Fibroblast of skin of right biceps (primary cell): ENCODE measurements around the gene SEMA5B.

Experiments used
- DNase-seq: peaks from one replicate; pipeline ENCODE4 v3.0.0-alpha.2; 2013

SEMA5B gene

DNA sequence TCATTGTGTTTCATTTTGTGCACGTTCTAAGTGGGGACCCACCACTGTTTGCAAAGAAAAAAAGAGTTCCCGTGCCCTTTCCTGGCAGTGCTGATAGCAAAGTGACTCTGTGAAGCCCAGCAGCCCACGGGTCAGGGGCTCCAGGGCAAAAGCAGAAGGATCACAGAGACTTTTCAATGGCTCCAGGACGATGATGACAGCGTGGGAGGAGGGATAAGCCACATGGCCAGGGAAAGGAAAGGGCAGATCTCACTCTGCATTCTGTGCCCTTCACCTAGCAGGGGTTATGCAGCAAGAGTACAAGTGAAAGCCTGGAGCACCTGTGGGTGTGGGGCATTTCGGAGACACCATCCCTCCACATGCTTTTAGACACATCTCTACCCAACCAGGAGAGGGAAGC is 35.4 kb downstream of the SEMA5B start:
- DNase-seq = no peak

DNA sequence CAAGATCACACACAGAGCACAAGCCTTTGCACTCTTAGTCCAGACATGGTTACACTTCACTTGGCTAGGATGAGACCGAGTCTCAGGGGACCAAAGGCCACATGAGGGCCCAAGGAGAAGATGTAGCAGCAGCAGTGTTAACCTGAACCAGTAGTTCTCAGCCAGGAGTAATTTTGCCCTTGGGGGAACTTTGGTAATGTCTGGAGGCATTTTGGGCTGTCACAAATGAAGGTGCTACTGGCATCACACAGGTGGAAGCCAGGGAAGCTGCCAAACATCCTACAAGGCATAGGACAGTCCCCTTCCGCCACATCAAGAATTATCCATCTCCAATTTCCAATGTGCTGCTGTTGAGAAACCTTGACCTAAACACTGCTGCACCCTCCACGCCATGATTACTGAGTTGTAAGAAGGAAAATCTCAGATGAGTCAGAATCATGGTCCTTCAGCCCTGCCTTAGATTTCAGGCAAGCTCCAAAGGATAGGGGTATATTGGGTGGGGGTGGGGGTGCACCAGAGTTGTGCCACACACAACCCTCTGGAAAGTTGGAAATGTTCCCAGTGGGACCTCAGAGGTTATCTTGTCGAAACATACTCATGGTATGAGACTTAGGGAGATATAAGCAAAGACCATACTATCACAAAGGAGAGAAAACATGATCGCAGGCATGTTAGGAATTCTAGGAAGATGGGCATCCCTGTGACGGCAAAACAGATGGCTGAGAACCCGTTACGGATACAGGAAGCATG is 36.2 kb downstream of the SEMA5B start:
- DNase-seq = no peak

DNA sequence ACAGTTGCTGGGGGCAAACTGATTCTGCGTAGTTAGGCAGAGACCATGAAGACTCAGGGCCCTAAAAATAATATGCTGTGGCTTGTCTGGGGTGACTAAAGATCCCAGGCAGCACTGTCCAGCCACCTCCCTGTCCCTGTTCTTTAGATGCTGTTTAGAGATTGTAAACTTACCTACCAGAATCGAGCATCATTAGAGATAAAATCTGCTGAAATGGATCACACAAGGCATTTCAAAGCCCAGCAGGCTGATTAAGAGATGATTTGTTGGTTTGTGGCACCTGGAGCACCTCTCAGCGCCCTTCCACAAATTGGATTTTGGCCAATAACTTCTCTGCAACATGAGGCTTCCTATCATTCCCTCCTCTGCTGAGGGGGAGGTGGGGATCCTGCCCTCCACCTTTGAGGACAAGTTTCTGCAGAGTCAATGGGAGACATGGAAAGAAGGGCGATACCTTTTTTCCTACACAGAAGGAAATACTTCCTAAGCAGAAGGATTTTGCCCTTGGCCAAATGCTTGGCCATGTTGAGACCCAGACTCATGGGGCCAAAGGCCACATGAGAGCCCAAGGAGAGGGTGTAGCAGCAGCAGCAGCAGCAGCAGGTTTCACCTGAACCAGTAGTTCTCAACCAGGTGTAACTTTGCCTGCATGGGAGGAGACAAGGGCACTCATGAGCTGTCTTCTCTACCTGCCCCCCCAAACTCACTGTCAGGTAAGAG is 37.5 kb downstream of the SEMA5B start:
- no peak for DNase-seq

DNA sequence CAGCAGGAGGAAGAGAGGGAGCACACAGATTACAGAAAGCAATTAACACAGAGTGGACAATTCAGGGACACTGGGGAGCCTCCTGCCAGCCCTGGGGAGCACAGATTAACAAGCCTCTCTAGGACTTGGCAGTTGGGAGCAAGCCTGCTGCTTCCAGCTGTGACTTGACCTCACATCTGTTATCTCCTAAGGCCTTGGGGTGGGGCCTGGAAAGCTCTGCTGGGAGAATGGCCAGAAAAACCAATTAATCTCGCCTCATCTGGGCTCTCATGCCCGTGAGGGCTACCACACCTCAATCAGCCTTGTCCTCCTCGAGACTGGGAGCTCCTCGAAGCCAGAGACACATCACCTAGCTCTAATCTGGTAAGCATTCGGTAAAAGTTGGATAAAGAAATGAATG is 39.1 kb downstream of the SEMA5B start:
- DNase-seq = no peak

DNA sequence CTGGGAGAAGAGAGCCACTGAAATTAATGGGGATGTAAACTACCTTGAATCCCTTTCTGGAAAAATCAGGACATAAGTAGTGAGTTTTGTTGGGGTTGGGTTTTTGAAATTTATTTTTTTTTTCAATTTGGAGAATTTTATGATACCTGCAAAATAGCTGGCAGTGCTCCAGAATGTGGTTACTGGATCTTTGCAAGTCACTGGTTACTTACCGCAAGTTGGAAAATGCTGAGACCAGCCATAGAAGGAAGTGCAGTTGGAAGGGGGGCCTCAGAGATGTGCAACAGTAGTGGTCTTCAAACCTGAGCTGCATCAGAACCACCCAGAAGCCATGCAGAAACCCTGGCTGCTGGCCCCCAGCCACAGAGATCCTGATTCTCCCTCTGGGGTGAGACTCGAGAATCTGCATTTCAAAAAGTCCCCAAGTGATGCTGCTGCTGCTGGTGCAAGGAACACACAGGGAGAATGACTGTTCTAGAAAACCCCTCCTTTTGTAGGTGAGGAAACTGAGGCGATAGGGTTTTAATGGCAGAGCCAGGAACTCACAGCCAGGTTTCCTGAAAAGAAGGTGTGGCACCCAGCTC is 39.7 kb downstream of the SEMA5B start:
- DNase-seq = no peak

DNA sequence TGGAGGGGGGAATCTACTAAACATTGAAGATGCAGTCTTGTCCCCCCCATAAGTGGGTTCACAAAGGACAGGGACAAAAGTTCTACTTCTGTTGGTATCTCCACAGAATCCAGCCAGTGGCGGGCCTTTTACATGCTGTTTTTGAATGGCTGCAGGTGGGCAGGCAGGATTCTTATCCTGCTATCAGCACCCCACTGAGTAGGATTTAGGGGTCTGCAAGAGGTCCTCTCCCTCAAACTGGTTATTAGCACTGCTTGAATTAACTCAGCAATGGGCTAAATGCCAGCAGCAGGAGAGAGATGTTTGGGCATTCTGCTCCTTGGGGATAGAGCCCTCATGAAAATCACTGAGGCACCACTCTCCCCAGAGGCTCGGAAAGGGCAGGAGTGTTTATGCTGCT is 40.3 kb downstream of the SEMA5B start:
- no peak for DNase-seq

DNA sequence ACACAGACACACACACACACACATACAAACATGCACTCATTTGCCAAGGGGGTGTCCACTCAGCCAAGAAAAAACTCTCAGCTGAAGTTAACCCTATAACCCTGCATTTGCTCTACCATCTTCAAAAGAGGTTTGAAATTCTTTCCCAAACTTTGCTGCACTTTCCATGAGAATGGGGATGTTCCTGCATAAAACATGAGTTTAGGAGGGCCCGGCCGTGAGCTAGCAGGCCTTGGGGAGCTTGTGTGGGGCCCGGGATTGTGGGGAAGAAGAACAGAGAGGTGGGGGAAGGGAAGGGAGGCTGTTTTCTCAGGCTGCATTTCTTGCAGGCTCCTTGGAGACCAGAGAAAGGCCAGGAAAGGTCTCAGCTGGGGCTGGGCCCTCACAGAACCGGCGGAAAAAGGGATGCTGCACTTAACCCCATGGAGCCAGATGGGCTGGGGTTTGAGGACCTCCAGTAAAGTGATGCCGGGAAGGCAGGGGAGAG is 40.8 kb downstream of the SEMA5B start:
- DNase-seq = no peak

DNA sequence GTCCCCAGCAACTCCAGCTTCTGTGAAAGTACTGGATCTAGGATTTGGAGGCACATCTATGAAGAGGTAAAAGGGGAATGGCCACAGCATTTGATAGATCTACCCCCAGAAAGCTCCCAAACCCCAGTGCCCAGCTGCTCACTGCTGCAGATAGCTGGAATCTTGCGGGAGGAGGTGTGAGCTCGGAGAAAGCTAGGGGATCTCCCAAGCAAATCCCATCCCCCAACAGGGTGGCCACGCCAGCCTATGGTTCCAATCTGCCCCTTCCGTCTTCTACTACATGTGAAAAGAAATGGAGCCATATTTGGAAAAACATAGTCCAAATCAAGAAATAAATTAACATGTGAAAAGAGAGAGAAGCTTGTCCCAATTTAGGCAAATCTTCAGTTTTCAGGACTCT is 42.0 kb downstream of the SEMA5B start:
- no peak for DNase-seq

DNA sequence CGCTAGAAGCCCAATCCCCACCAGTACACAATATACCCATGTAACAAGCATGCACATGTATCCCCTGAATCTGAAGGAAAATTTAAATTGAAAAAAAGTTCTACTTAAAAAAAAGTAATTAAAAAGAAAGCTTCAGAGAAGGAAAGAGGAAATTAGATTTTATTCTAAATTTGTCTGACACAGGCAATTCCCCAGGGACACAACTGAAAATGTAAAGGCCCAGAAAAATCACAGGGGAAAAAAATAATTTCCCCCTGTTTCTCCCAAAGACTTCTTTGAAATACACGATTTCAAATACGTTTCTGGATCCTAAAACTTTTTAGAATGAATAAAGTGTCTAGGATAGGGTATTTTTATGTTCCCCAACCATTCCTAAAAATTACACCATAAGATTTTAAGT is 42.9 kb downstream of the SEMA5B start:
- no peak for DNase-seq

DNA sequence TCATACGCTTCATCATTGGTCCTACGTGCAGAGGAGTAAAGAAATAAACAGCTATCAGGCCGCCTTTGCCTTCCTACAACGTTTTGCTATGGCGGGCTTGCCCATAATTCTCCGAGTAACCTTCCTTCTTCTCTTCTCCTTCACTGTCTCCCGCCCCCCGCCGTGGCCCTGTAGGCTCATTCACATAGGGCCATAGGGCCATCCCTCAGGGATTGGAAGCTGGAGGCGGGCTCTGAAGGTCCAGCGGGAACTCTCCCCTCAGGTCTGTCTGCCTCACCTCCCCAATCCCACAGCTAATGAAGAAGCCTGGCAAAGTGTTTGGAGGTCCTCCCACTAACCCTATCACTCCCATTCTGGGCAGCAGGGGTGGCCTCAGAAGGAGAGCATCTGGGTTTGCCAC is 43.6 kb downstream of the SEMA5B start:
- DNase-seq = no peak

DNA sequence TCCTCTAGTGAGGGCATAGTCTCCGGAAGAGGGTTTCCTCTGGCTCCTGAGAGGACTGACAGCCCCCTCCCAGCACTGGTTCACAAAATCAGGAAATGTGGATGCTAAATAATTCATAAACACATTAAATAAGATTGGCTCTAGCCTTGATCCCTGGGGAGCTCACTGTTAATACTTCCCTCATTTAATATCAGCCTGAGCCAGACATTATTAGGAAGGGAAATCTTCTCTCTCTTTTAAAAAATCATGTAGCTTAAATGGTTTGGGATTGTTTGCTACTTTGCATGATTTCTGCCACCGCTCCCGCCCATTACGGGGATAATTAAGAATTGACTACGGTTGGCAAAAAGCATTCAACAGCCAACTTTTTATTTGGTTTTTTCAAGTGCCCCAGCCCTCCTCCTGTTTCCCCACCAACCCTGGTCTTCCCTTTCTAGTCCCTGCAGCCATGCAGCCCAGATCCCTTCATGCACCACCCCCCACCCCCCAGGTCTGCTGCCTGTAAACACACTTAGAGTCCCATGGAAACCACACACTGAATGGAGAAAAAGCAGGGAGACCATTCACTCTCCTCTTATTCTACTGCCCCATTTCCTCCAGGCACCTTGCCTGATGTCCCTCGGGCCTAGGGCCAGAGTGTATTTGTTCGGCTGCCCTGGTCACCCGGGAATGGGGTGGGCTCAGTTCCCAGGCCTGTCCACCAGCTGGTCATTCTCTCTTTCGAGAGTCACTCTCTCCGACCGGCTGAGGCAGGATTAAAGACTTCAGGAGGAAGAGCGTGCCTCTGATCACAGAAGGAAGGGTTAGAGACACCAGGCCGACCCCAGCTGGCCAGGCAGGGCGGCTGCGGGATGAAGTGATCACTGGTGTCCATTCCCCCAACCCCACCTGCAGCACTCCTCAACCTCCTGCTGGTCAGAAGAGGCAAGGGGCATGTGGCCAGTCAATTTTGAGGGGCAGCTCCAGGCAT is 45.1 kb downstream of the SEMA5B start:
- DNase-seq = no peak

DNA sequence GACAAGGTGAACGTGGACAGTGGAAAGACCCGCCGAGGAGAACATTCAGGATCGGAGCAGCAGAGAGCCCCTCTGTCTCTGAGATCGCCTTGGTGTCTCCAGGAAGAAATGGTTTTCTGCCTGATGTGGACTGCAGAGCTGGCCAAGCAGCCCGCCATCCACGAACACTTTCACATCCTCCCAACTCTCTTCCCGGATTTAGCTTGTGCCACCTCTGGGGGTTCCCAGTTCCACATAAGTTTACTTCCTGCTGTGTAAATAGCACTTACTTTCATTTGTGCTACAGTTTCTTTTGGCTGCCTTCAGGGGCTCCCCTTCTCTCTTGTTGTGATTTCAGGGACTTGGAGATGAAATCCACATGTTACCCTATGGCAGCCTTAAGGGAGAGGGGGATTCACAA is 48.4 kb downstream of the SEMA5B start:
- DNase-seq = no peak

DNA sequence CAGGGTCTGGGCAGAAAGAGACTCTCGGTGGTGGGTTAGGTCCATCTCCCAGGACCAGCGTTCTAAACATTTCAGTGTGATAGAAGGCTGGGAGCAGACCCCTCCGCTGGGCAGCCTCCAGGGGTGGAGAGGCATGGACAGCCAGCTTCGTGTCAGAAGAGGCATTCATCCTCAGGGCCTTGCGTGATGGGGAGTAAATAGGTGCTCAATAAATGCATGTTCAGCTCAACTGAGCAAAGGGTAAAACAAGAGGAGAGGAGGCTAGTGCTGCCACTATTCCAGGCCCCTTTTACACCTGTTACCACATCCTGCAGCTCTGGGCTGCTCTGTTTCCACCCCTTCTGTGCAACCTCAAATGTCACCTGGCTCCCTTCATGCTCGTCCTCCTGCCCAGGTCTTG is 49.0 kb downstream of the SEMA5B start:
- DNase-seq = no peak

DNA sequence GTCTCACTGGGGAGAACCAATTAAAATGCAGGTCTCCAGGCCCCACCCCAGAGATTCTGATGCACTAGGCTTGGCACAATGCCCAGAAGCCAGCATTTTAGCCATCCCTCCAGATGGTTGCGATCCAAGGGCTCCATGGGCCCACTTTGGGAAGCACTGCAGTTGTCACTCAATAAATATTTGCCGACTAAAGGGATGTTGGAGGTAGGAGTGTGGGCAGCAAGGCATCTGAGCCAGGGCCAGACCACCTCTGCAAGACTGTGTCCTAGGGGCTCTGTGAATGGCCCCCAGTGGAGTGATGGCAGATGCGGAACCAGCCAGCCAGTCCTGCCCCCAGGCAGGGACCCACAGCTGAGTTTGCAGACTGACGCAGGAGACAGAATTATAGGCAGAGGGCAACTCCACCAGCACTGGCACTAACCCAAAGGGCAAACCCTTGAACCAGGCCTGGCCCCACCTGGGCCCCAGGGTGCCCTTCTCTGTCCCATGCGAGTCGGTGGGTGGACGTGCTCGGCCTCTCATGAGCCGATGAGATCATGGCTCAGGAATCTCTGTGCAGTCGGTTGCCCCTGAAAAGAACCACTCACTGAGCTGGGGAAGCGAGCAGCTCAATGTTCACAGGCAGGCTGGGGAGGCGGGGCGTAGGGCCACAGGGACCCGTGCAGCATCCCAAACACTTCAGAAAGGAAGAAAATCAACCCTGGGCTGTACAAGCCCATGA is 49.7 kb downstream of the SEMA5B start:
- DNase-seq = peak; percentile 88

DNA sequence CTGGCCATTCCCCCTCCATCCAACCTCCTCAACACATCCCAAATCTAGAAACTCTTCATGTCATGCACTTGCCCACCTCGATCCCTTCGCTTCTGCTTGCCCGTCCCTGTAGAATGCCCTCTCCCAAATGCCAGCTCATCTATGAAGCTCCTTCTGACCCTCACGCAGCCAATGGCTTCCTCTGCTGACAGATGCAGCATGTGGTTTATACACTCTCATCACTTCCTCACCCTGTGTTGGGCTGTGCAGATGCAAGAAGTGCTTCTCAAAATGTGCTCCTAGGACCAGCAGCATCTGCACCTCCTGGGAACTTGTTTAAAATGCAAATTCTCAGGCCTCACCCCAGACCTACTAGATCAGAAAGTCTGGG is 51.7 kb downstream of the SEMA5B start:
- peak; percentile 11 for DNase-seq

DNA sequence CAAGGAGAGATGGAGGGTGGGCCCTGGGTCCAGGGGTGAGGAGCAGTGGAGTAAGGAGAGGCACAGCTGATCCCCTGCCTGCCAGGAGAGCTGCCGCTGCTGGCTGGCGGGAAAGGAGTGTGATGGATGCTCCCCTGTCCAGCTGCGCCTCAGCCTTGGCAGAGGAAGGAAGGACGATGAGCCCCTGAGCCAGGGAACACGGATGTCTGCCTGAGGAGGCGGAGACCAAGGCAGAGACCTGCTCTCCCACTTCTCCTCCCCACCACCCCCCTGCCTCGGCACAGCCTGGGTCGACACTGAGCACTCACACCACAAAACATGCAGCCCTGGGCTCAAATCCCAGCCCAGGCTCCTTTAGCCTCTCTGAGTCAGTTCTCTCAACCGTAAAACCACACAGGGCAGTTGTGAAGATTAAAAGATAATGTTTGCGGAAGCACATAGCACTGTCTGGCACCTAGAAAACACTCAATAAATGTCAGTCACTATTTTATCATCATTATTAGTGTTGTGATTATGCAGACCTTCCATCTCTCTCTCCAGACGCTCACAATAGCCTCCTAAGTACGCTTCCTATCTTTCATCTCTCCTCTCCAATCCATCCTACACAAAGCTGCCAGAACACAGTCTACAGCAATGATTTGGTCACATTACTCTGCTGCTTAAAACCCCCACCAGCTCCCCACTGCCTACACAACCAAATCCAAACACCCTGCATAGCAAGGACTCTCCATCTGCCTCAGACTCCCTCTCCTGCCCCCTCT is 52.2 kb downstream of the SEMA5B start:
- peak; percentile 87 for DNase-seq

DNA sequence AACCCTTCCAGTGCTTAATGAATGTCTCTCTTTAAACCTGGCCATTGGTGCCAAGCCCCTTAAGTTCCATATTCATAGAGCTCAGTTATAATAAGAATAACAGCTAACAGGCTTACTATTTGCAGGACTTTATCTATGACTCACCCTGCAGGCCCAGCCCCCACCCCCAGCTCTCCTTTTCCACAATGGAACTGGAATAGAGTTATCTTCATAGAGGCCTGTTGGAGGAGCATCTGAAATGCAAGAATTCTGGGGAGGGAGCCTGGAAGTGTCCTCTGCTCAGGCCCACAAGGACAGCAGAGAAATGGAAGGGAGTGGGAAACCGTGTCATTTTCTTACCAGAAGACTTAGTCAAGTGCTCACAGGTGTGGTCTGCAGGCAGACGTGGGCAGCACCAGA is 52.8 kb downstream of the SEMA5B start:
- DNase-seq = peak; percentile 75

DNA sequence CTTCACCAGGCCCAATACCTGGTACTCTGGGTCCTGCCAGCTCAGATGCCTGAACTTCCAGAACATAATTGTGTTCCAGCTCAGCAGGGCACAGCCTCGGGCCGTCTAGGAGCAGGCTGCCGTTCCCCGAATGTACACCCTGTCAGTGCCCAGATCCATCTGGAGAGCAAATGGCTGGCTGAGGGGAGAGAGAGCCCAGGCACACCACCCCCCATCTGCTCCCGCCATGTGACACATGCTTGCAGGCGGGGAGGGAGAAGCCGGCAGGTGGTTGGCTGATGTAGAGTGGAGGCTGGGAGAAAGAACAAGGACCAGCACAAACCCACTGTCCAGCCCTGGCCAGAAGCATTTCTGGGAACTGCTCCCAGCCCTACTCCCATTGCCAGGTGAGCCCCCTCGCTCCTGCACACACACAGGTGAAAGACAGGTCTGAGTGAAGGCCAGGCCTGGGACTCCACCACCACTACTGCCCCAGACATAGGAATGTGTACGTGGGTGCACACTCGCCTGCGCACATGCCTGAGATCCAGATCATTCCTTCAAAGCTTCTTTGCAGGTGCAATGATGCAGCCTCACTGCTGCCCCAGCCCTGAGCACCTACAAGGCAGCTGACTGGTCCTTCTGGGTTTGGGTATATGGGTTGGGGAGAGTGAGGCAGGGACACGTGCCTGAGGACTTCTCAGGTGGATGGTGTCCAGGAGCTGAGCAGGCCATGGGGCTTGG is 53.5 kb downstream of the SEMA5B start:
- DNase-seq = no peak

DNA sequence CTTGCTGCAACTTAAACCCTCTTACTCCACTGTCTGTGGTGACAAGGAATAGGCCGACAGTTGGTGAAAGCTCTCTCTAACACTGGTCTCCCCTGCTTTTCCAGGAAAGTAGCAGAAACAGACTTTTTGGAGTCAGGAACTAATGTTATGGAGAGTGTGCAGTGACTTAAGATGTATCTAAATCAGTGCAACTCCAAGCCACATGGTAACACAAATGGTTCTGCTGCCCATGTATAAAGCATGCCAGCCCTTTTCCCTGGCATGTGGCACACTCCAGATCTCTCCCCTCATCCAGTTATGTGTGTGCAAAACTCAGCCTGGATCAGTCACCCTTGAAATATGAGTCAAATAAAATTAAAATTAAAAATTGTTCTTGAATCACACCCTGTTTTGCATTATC is 55.4 kb downstream of the SEMA5B start:
- DNase-seq = no peak

DNA sequence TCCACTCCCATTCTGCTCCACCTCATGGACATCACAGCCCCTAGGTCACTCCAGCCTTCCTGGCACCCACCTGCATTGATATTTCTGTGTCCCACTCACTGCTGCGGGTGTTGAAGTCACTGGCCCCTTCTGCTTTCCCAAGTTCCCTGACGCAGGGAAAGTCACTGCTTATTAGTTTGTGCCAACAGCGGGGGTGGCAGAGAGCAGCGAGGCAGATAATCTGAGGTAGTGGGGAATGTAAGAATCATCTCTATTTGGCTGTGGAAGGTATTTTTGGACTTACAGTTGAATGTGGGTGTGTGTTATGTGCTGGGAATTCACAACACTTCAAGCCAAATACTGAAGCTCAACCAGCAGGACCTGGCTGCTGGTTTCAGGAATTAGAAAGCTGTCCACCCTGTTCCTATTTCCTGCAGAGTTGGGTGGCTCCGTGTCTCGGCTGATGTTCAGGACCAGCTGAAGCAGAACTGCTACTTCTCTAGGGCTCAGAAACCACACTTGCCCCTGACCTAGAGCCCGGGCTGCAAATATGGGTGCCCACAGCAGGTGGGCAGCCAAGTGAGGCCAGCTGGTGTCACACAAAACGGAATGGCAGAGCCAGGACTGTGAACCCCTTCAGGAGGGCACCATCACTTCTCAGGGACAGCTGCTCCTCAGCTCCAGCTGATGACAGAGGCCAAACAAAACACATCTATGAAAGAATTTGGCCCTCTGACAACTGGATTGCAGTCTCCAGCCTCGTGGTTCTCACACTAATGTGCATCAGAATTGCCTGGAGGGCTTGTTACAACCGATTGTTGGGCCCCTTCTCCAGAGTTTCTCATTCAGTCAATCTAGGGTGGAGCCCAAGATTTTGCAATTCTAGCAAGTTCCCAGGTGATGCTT is 57.7 kb downstream of the SEMA5B start:
- peak; percentile 55 for DNase-seq
